Left ventricle myocardium inferior (tissue), 1 donor: ENCODE data around the gene TNFRSF17. TPM values are rescaled to one million over a fixed set of nuclear protein-coding genes. Genes with fewer than 3 reads are reported as not detected.

Experiments used
- DNase-seq: peaks from one replicate; pipeline ENCODE4 v3.0.0-alpha.2; 2020
- H3K27ac ChIP-seq: fragments of 200-600 bp; replicated peaks from 2 replicates; pipeline ENCODE4 v1.8.0; 2021
- H3K27me3 ChIP-seq: fragments of 200-600 bp; 2 replicates; pipeline ENCODE4 v1.8.0; 2021; ENCODE audit warnings: low read depth
- H3K36me3 ChIP-seq: fragments of 200-600 bp; 2 replicates; pipeline ENCODE4 v1.8.0; 2021
- H3K4me1 ChIP-seq: fragments of 200-600 bp; 2 replicates; pipeline ENCODE4 v1.8.0; 2021
- H3K4me3 ChIP-seq: fragments of 200-600 bp; 2 replicates; pipeline ENCODE4 v1.8.0; 2021; ENCODE audit warnings: mild to moderate bottlenecking, moderate library complexity
- H3K9me3 ChIP-seq: fragments of 200-600 bp; replicated peaks from 2 replicates; pipeline ENCODE4 v1.8.0; 2021
- CTCF ChIP-seq: fragments of 200-600 bp; IDR thresholded peaks from 2 replicates; pipeline ENCODE4 v1.8.0; 2021; ENCODE audit warnings: antibody characterized with exemption, mild to moderate bottlenecking, borderline replicate concordance
- intact Hi-C: fragments of 100-400 bp; cut with micrococcal nuclease; formaldehyde crosslinking; loops from one replicate; pipeline ENCODE4 v1.11.0; 2022
- total RNA-seq: library from RNA; stranded (reverse); fragmentation: NEBNext Ultra II Directional; extraction: Animal tissue kit (Norgen Biotek cat#: 25700); gene quantifications from one replicate; pipeline ENCODE4 v1.2.1, GENCODE V29; 2021
- donor health status: DM: no; HTN: yes; CAD: no; lungs with severe emphysema.

TNFRSF17 gene
- total RNA-seq, 1 donor from 2014 or later, result not detected

- Histone ChIP-seq H3K36me3 (peaks cover 3% of the 10 kb centered on the region), H3K27me3 (no peaks in the 10 kb centered on the region), H3K9me3 (no peaks in the 10 kb centered on the region), H3K4me1 (peaks cover 12% of the 10 kb centered on the region), H3K27ac (no peak overlapping the region), H3K4me3 (no peak overlapping the region)
- DNase-seq, result no peak
- no peak for TF ChIP-seq CTCF
- intact Hi-C loops, result no loop called here
Measured at GRCh38 chr16:12017558-12017957, 52.5 kb downstream of the TNFRSF17 start.

Other genes starting within 250 kb of the TNFRSF17 start
- 23.9 TPM for gene TXNDC11, start 222.4 kb upstream of the TNFRSF17 start, total RNA-seq
- 25.6 TPM for gene ZC3H7A, start 168.0 kb upstream of the TNFRSF17 start, total RNA-seq
- 117 TPM for gene RSL1D1, start 113.7 kb upstream of the TNFRSF17 start, total RNA-seq
- gene GSPT1, start 49.3 kb upstream of the TNFRSF17 start, total RNA-seq, result 82.3 TPM
- 0.77 TPM for gene NPIPB2, start 23.2 kb upstream of the TNFRSF17 start, total RNA-seq
- gene SNX29, start 11.5 kb downstream of the TNFRSF17 start, total RNA-seq, result 13.2 TPM